Activated naive CD4-positive, alpha-beta T cell treated with anti-CD3 and anti-CD28 coated beads for 36 hours (primary cell): Measurements from ENCODE around the gene EDC3. TPM values are rescaled to one million over a fixed set of nuclear protein-coding genes. Genes with fewer than 3 reads are reported as not detected.

ENCODE experiments used
- CTCF ChIA-PET: fragments of 350-600 bp; sonication (Branson Sonifier 250); formaldehyde crosslinking; loops from one replicate; lab custom pipeline; 2021; ENCODE audit warnings: antibody characterized with exemption; lab: Charles Lee
- DNase-seq: peaks from one replicate; pipeline ENCODE4 v3.0.0-alpha.2; 2020
- H3K27ac Mint-ChIP-seq: one replicate; pipeline ENCODE4 v1.8.0; 2021; ENCODE audit warnings: mild to moderate bottlenecking, mixed read lengths
- H3K27me3 Mint-ChIP-seq: one replicate; pipeline ENCODE4 v1.8.0; 2021; ENCODE audit warnings: low read depth, mixed read lengths
- H3K36me3 Mint-ChIP-seq: one replicate; pipeline ENCODE4 v1.8.0; 2021; ENCODE audit warnings: low read depth, mixed read lengths
- H3K4me1 Mint-ChIP-seq: one replicate; pipeline ENCODE4 v1.8.0; 2021; ENCODE audit warnings: low read depth, mixed read lengths
- H3K4me3 Mint-ChIP-seq: one replicate; pipeline ENCODE4 v1.8.0; 2021; ENCODE audit warnings: mild to moderate bottlenecking, moderate library complexity, mixed read lengths
- H3K9me3 Mint-ChIP-seq: one replicate; pipeline ENCODE4 v1.8.0; 2021; ENCODE audit warnings: mixed read lengths
- intact Hi-C: fragments of 100-400 bp; cut with micrococcal nuclease; formaldehyde crosslinking; loops from one replicate; pipeline ENCODE4 v1.15.1; 2023
- total RNA-seq, 2 experiments: library from RNA; stranded (reverse); gene quantifications; one replicate each; pipeline ENCODE4 v1.2.3, GENCODE V29; 2021

The EDC3 gene
- total RNA-seq, 2 experiments from 2014 or later = 33.8 to 37.8 TPM

DNA sequence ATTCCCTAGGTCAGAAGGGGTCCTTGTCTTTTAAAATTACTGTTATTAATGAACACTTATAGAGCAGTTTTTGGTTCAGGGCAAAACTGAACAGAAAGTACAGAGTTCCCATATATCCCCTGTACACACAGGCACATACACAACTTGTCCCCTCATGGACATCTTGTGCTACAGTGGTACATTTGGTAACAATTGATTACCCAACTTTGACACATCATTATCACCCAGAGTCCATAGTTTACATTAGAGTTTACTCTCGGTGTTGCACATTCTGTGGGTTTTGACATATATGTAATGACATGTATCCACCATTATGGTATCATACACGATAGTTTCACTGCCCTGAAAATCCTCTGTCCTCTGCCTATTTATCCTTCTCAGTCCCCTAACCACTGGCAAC is 984 bp upstream of the EDC3 start:
- no peaks in the 10 kb centered on the region for H3K9me3 Mint-ChIP-seq
- peak overlapping the region; percentile 100 for H3K4me3 Mint-ChIP-seq
- intact Hi-C loops = loop anchor here (5.0 kb wide), 3 partner anchors 145 to 755 kb away; partner anchors contain the start of genes ARID3B, SIN3A and ULK3
- peaks cover 3% of the 10 kb centered on the region for H3K36me3 Mint-ChIP-seq
- peaks cover 40% of the 10 kb centered on the region for H3K4me1 Mint-ChIP-seq
- DNase-seq = no peak
- H3K27me3 Mint-ChIP-seq = no peaks in the 10 kb centered on the region
- H3K27ac Mint-ChIP-seq = no peak overlapping the region
- CTCF ChIA-PET = no interaction called here

GRCh38 chr15:74696398-74696729 is 540 bp upstream of the EDC3 start:
- Mint-ChIP-seq H3K27ac (peak overlapping the region; percentile 98), H3K4me1 (peaks cover 40% of the 10 kb centered on the region), H3K36me3 (peaks cover 3% of the 10 kb centered on the region), H3K4me3 (peak overlapping the region; percentile 100), H3K9me3 (no peaks in the 10 kb centered on the region), H3K27me3 (no peaks in the 10 kb centered on the region)
- CTCF ChIA-PET = interaction anchor here (0.7 kb wide), 1 partner anchor 259 kb away, joined by 3 read pairs; no protein-coding TSS in a partner anchor
- intact Hi-C loops = loop anchor here (5.0 kb wide), 3 partner anchors 146 to 756 kb away; partner anchors contain the start of genes ARID3B, SIN3A and ULK3
- DNase-seq = no peak

DNA sequence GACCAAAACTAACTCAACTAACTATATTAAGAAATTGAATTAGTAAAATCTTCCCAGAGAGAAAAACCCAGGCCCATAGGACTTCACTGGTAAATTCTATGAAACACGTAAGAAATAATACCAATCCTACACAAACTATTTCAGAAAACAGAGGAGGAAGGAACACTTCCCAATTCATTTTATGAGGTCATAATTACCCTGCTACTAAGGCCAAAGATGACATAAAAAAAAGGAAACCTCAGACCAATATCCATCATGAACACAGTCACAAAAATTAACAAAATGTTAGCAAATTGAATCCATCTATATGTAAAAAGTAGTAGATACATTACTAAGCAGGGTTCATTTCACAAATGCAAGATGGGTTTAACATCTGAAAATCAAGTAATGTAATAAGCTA is 3.5 kb downstream of the EDC3 start:
- CTCF ChIA-PET = no interaction called here

GRCh38 chr15:74683758-74684157 is 12.1 kb downstream of the EDC3 start:
- Mint-ChIP-seq H3K27ac (no peak overlapping the region), H3K9me3 (no peaks in the 10 kb centered on the region), H3K27me3 (no peaks in the 10 kb centered on the region), H3K4me3 (no peak overlapping the region), H3K36me3 (peaks cover 20% of the 10 kb centered on the region), H3K4me1 (peaks cover 12% of the 10 kb centered on the region)
- no peak for DNase-seq
- intact Hi-C loops = no loop called here
- CTCF ChIA-PET = interaction anchor here (0.6 to 1.6 kb wide), 5 partner anchors 14 to 104 kb away, joined by 3 to 7 read pairs (median 3); no protein-coding TSS in a partner anchor

More for the DNA sequence above, 3.5 kb downstream of the EDC3 start:
- intact Hi-C loops = no loop called here
- H3K4me3 Mint-ChIP-seq = no peak overlapping the region
- H3K9me3 Mint-ChIP-seq = no peaks in the 10 kb centered on the region
- DNase-seq = no peak
- no peaks in the 10 kb centered on the region for H3K27me3 Mint-ChIP-seq
- peaks cover 44% of the 10 kb centered on the region for H3K4me1 Mint-ChIP-seq
- no peak overlapping the region for H3K27ac Mint-ChIP-seq
- H3K36me3 Mint-ChIP-seq = peaks cover 3% of the 10 kb centered on the region

- CTCF ChIA-PET = interaction anchor here (0.6 to 1.2 kb wide), 3 partner anchors 13 to 105 kb away, joined by 3 read pairs; no protein-coding TSS in a partner anchor
- Mint-ChIP-seq H3K27ac (no peak overlapping the region), H3K36me3 (peaks cover 20% of the 10 kb centered on the region), H3K27me3 (no peaks in the 10 kb centered on the region), H3K4me1 (peaks cover 14% of the 10 kb centered on the region), H3K4me3 (no peak overlapping the region), H3K9me3 (no peaks in the 10 kb centered on the region)
- no peak for DNase-seq
- intact Hi-C loops = no loop called here
Observed at GRCh38 chr15:74682954-74683353, 12.9 kb downstream of the EDC3 start.

DNA sequence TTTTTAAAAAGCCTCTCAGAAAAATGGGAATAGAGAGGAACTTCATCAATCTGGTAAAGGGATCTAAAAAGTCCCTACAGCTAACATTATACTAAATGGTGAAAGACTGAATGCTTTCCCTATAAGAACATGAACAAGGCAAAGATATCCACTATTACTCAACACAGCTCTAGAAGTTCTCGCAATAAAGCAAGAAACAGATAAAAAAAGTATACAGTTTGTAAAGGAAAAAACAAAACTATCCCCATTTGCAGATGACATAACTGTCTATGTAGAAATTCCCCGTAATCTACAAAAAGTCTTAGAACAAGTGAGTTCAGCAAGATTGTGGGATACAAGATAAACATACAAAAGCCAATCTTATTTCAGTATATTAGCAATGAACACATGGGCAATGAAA is 15.4 kb downstream of the EDC3 start:
- CTCF ChIA-PET = interaction anchor here (0.7 kb wide), 1 partner anchor 298 kb away, joined by 3 read pairs; no protein-coding TSS in a partner anchor
- no peak for DNase-seq
- Mint-ChIP-seq H3K27ac (no peak overlapping the region), H3K4me3 (no peak overlapping the region), H3K36me3 (peaks cover 15% of the 10 kb centered on the region), H3K4me1 (peaks cover 17% of the 10 kb centered on the region), H3K9me3 (no peaks in the 10 kb centered on the region), H3K27me3 (no peaks in the 10 kb centered on the region)
- intact Hi-C loops = no loop called here

GRCh38 chr15:74676801-74677200 is 19.0 kb downstream of the EDC3 start:
- CTCF ChIA-PET = interaction anchor here (1.0 kb wide), 1 partner anchor 42 kb away, joined by 4 read pairs; no protein-coding TSS in a partner anchor
- intact Hi-C loops = no loop called here
- Mint-ChIP-seq H3K36me3 (peaks cover 6% of the 10 kb centered on the region), H3K27ac (no peak overlapping the region), H3K4me1 (peaks cover 14% of the 10 kb centered on the region), H3K4me3 (no peak overlapping the region), H3K9me3 (no peaks in the 10 kb centered on the region), H3K27me3 (no peaks in the 10 kb centered on the region)
- DNase-seq = no peak

DNA sequence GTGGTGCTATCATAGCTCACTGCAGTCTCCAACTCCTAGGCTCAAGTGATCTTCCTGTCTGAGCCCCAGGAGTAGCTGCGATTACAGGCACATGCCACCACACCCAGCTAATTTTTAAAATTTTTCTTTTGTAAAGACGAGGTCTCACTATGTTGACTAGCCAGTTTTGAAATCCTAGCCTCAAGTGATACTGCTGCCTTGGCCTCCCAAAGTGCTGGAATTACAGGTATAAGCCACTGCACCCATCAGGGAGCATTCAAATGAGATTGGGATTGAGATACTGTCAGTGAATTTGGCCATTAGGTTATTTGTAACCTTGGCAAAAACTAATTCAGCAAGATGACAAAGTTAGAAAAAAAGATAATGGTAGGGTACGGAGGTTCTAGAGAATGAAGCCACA is 21.7 kb downstream of the EDC3 start:
- intact Hi-C loops = no loop called here
- Mint-ChIP-seq H3K4me3 (no peak overlapping the region), H3K36me3 (peaks cover 13% of the 10 kb centered on the region), H3K27me3 (no peaks in the 10 kb centered on the region), H3K4me1 (peaks cover 4% of the 10 kb centered on the region), H3K9me3 (no peaks in the 10 kb centered on the region), H3K27ac (no peak overlapping the region)
- DNase-seq = no peak
- CTCF ChIA-PET = interaction anchor here (0.6 kb wide), 1 partner anchor 189 kb away, joined by 3 read pairs; no protein-coding TSS in a partner anchor

- no peak overlapping the region for H3K4me3 Mint-ChIP-seq
- no peak overlapping the region for H3K27ac Mint-ChIP-seq
- CTCF ChIA-PET = interaction anchor here (0.6 to 0.7 kb wide), 3 partner anchors 14 to 105 kb away, joined by 3 to 4 read pairs (median 3); no protein-coding TSS in a partner anchor
- intact Hi-C loops = no loop called here
- no peaks in the 10 kb centered on the region for H3K27me3 Mint-ChIP-seq
- DNase-seq = no peak
- peaks cover 4% of the 10 kb centered on the region for H3K4me1 Mint-ChIP-seq
- peaks cover 17% of the 10 kb centered on the region for H3K36me3 Mint-ChIP-seq
- H3K9me3 Mint-ChIP-seq = no peaks in the 10 kb centered on the region
Observed at GRCh38 chr15:74669627-74670026, 26.2 kb downstream of the EDC3 start.

DNA sequence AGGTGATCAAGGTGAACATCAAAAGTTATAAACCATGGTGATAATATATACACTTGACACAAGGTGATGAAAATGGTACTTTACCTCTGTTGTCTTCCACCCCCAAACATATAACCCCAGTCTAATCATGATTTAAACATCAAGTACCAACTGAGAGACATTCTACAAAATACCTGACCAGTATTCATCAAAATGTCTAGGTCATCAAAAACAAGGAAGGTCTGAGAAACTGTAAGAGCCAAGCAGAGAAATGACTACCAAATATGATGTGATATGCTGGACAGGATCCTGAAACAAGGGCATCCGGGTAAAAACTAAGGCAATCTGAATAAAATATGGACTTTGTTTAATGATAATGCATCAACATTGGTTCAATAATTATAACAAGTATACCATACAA is 27.8 kb downstream of the EDC3 start:
- Mint-ChIP-seq H3K36me3 (peaks cover 13% of the 10 kb centered on the region), H3K27me3 (no peaks in the 10 kb centered on the region), H3K9me3 (no peaks in the 10 kb centered on the region), H3K4me1 (peaks cover 7% of the 10 kb centered on the region), H3K4me3 (no peak overlapping the region), H3K27ac (no peak overlapping the region)
- CTCF ChIA-PET = no interaction called here
- intact Hi-C loops = no loop called here
- DNase-seq = no peak

- intact Hi-C loops = no loop called here
- CTCF ChIA-PET = interaction anchor here (0.7 to 1.5 kb wide), 2 partner anchors 30 to 34 kb away, joined by 3 to 7 read pairs; no protein-coding TSS in a partner anchor
Observed at GRCh38 chr15:74664670-74665069, 31.2 kb downstream of the EDC3 start.

DNA sequence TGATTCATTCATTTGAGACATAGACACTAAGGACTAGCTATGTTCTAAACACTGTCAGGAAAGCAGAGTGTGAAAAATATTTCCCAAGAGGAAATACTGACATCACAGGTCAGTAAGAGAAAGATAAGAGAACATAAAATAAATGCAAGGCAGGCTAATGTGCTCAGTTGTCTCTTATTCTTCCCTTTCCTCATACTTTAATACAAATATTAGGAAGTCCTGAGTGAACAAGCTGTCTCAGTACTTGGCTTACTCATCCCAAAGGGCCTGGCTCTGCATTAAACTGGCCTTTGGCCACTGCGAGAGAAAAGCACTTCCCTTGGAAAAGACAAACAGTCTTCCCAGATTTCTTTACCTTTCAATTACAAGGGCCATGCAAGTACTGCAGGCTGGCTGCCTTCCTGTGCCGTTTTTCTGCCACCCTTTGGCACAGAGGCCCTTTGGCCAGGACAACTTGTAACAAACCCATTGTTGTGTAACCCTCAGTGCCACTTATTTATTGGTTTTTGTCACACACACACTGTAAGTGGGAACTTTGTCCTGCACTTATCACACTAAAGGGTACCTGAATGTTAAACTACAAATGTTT is 31.7 kb downstream of the EDC3 start:
- Mint-ChIP-seq H3K27me3 (no peaks in the 10 kb centered on the region), H3K27ac (no peak overlapping the region), H3K4me3 (no peak overlapping the region), H3K9me3 (no peaks in the 10 kb centered on the region), H3K4me1 (peaks cover 10% of the 10 kb centered on the region), H3K36me3 (peaks cover 4% of the 10 kb centered on the region)
- intact Hi-C loops = no loop called here
- CTCF ChIA-PET = interaction anchor here (0.6 to 1.5 kb wide), 2 partner anchors 29 to 106 kb away, joined by 3 to 7 read pairs; no protein-coding TSS in a partner anchor
- no peak for DNase-seq

More at GRCh38 chr15:74664670-74665069, 31.2 kb downstream of the EDC3 start:
- DNase-seq = no peak
- no peaks in the 10 kb centered on the region for H3K27me3 Mint-ChIP-seq
- no peak overlapping the region for H3K27ac Mint-ChIP-seq
- peaks cover 4% of the 10 kb centered on the region for H3K36me3 Mint-ChIP-seq
- H3K4me1 Mint-ChIP-seq = peaks cover 10% of the 10 kb centered on the region
- no peaks in the 10 kb centered on the region for H3K9me3 Mint-ChIP-seq
- H3K4me3 Mint-ChIP-seq = no peak overlapping the region
